Breast epithelium (tissue), 4 donors: ENCODE results near the gene ZIM2. TPM values are rescaled to one million over a fixed set of nuclear protein-coding genes. Genes with fewer than 3 reads are reported as not detected.

Source experiments
- DNase-seq, 2 donors: peaks; one replicate each; pipeline ENCODE4 v3.0.0-alpha.2; 2019; ENCODE audit warnings: low spot score in 2 of 2
- H3K27ac ChIP-seq, 2 donors: fragments of 200-600 bp; sonication (generic) in 1 of 2; one replicate each; pipeline ENCODE4 v1.5.1; 2016 to 2019; ENCODE audit warnings: mild to moderate bottlenecking in 1 of 2
- H3K27me3 ChIP-seq, 2 donors: fragments of 200-600 bp; sonication (generic) in 1 of 2; one replicate each; pipeline versions ENCODE4 v1.5.1 to v1.6.0; 2017 to 2019; ENCODE audit warnings: control low read depth in 1 of 2, mild to moderate bottlenecking in 1 of 2
- H3K36me3 ChIP-seq: fragments of 200-600 bp; one replicate; pipeline ENCODE4 v1.5.1; 2019
- H3K4me1 ChIP-seq, 2 donors: fragments of 200-600 bp; sonication (generic); one replicate each; pipeline ENCODE4 v1.5.1; 2016 to 2019; ENCODE audit warnings: control low read depth in 1 of 2
- H3K4me3 ChIP-seq, 3 donors: fragments of 200-600 bp; sonication (generic); 1 replicate in 2 of 3; 2 replicates in 1 of 3; pipeline ENCODE4 v1.5.1; 2016 to 2019; ENCODE audit warnings: mild to moderate bottlenecking in 3 of 3, moderate library complexity in 2 of 3
- H3K9me3 ChIP-seq, 2 donors: fragments of 200-600 bp; sonication (generic) in 1 of 2; one replicate each; pipeline ENCODE4 v1.5.1; 2016 to 2019; ENCODE audit warnings: control low read depth in 1 of 2
- CTCF ChIP-seq, 3 donors: fragments of 450-650 bp; IDR thresholded peaks; one replicate each; pipeline ENCODE4 v1.5.1; 2016 to 2017; ENCODE audit warnings: antibody characterized with exemption in 3 of 3, mild to moderate bottlenecking in 3 of 3, moderate library complexity in 3 of 3
- POLR2A ChIP-seq: fragments of 450-650 bp; IDR thresholded peaks from one replicate; pipeline ENCODE4 v1.6.1; 2016; ENCODE audit warnings: antibody characterized with exemption, mild to moderate bottlenecking, moderate library complexity
- POLR2AphosphoS5 ChIP-seq, 3 donors: sonication (generic); formaldehyde crosslinking; IDR thresholded peaks; one replicate each; pipeline ENCODE4 v1.6.1; 2017; ENCODE audit warnings: antibody characterized with exemption in 3 of 3
- intact Hi-C: fragments of 100-400 bp; cut with DNase I; formaldehyde crosslinking; loops from one replicate; pipeline ENCODE4 v1.15.1; 2023; ENCODE audit warnings: low total_unique reads
- total RNA-seq, 3 donors: library from RNA; depleted of rRNA; stranded (reverse); fragments of >200 nt; gene quantifications; one replicate each; pipeline ENCODE4 v1.1.0, GENCODE V29; 2016

The ZIM2 gene
- total RNA-seq, 3 donors from 2014 or later, result 0.48 to 1.6 (median 1.3) TPM

- intact Hi-C loops, result no loop called here
Observed at GRCh38 chr19:56740501-56740900, 100.0 kb downstream of the ZIM2 start.

DNA sequence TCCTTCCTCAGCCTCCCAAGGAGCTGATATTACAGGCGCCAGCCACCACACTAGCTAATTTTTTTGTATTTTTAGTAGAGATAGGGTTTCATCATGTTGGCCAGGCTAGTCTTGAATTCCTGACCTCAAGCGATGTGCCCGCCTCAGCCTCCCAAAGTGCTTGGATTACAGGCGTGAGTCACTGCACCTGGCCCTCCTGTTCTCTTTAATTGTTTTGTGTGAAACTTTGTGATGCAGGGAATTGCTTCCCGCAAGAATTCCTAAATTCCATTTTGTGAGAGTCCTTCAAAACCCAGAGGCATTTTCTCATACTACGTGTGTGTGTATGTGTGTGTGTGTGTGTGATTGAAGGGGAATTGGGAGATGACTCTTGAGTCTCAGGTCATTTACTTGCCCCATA lies 104.0 kb downstream of the ZIM2 start:
- TF ChIP-seq POLR2A, result no peak
- no peak for TF ChIP-seq CTCF (IDR thresholded peaks at IDR 0.05)
- TF ChIP-seq POLR2AphosphoS5 (IDR thresholded peaks at IDR 0.05), result no peak
- DNase-seq, result no peak
- Histone ChIP-seq H3K27ac (no peak overlapping the region), H3K36me3 (no peaks in the 10 kb centered on the region), H3K27me3 (peaks cover 0 to 11% of the 10 kb centered on the region in 2 donors), H3K9me3 (peaks cover 0 to 4% of the 10 kb centered on the region in 2 donors), H3K4me1 (no peaks in the 10 kb centered on the region), H3K4me3 (no peak overlapping the region)
- intact Hi-C loops, result no loop called here

More at GRCh38 chr19:56740501-56740900, 100.0 kb downstream of the ZIM2 start:
- Histone ChIP-seq H3K27ac (no peak overlapping the region), H3K36me3 (no peaks in the 10 kb centered on the region), H3K4me3 (no peak overlapping the region), H3K4me1 (no peaks in the 10 kb centered on the region), H3K9me3 (peaks cover 0 to 3% of the 10 kb centered on the region in 2 donors), H3K27me3 (peaks cover 0 to 11% of the 10 kb centered on the region in 2 donors)
- DNase-seq, result no peak
- TF ChIP-seq POLR2AphosphoS5 (IDR thresholded peaks at IDR 0.05) (no peak), CTCF (IDR thresholded peaks at IDR 0.05) (no peak)

DNA sequence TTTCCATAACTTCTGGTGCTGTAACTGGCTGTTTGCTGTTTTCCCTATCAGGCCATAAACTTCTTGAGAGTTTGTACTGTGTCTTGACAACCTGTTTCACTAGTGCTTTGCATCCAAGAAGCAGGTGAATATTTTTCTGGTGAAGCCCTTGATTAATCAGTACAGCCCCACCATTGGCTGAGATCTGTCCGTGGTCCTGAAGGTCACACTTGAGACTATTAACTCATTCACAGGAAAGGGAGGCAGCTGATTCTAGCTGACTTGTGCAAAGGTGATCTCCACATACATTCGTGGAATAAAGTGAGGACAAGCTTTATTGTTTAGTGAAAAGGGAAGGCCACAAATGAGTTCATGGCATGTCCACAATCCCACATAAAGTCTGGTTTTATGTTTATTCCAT lies 107.5 kb downstream of the ZIM2 start:
- Histone ChIP-seq H3K27me3 (no peaks in the 10 kb centered on the region), H3K4me3 (no peak overlapping the region), H3K9me3 (peaks cover 3 to 9% of the 10 kb centered on the region in 2 donors), H3K27ac (no peak overlapping the region), H3K4me1 (no peaks in the 10 kb centered on the region), H3K36me3 (no peaks in the 10 kb centered on the region)
- intact Hi-C loops, result loop anchor here (5.0 kb wide), 1 partner anchor 1359 kb away; no protein-coding TSS in a partner anchor
- no peak for TF ChIP-seq CTCF (IDR thresholded peaks at IDR 0.05)
- no peak for TF ChIP-seq POLR2A
- TF ChIP-seq POLR2AphosphoS5 (IDR thresholded peaks at IDR 0.05), result no peak
- DNase-seq, result no peak

- H3K27ac ChIP-seq, result no peak overlapping the region
Observed at GRCh38 chr19:56727677-56728076, 112.8 kb downstream of the ZIM2 start.

More at GRCh38 chr19:56727677-56728076, 112.8 kb downstream of the ZIM2 start:
- Histone ChIP-seq H3K27me3 (no peaks in the 10 kb centered on the region), H3K9me3 (peaks cover 6 to 14% of the 10 kb centered on the region in 2 donors), H3K36me3 (no peaks in the 10 kb centered on the region), H3K4me3 (no peak overlapping the region), H3K4me1 (no peaks in the 10 kb centered on the region)
- TF ChIP-seq POLR2A (no peak), CTCF (IDR thresholded peaks at IDR 0.05) (no peak), POLR2AphosphoS5 (IDR thresholded peaks at IDR 0.05) (no peak)
- DNase-seq, result no peak
- intact Hi-C loops, result no loop called here
